ENCODE measurements around the gene CASZ1. TPM values are rescaled to one million over a fixed set of nuclear protein-coding genes. Genes with fewer than 3 reads are reported as not detected.

Gene CASZ1
- total and polyA plus RNA-seq, 10 of the 15 experiments (the other 5 are each of a cell fraction or from before 2014, with no cell fraction given), result 0.52 to 9.8 (median 3.7) TPM

DNA sequence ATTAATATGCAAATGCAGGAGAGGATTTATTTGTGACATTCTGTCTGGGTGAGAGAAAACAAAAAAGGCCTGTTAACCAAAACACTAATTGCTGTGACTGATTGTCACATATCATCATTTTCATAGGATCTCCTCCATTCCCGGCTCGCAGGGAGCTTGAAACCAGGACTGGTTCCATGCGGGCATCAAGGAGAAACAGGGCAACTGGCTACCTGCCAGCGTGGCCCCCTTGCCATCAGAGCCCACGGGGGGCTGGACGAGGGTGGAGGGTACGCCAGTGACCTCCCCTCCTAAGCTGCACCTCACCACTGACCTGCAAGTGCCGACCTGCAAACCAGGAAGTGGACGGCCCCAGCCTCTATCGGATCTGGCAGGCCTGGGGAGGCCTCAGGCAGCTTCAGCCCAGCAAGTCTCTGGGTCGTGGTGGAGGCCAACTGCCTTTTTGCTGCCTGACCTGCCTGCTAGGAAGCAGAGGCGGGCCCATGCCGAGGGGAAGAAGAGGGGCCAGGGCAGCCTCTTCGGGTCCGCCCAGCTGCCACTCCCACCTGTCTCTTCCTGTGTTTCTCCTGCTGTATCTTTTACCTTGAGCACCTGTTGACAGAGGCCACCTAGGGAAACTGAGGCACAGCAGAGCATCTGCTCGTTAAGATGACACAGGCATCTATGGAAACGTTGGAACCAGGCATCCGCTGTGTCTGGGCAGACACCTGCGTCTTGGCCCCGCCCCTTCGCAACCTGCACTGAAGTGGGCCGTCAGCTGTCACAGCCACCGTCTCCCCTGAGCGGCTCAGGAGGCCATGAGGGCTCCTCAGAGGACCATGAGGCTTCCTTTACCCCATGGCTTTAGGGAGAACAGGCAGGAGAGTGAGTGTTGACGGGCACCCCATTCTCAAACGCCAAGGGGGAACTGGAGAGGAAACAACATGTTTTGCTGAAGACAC, 74.8 kb downstream of the CASZ1 start:
- TF ChIP-seq NR2C2 (IDR thresholded peaks at IDR 0.05; ENCODE audit: borderline replicate concordance, control insufficient read depth, insufficient read length, low read depth), result no peak
- TF ChIP-seq STAT3 (IDR thresholded peaks at IDR 0.05; ENCODE audit: low read depth, low read length), result no peak
- no peak for TF ChIP-seq EZH2 (IDR thresholded peaks at IDR 0.05; ENCODE audit: borderline replicate concordance, control insufficient read depth, low read depth, low read length)
- in situ Hi-C loops (cut with MboI), result no loop called here
- H3K36me3 ChIP-seq (ENCODE audit: control insufficient read depth in 2 of 2, insufficient read depth in 2 of 2, low read length in 1 of 2), result no peaks in the 10 kb centered on the region
- H3K4me2 ChIP-seq (ENCODE audit: control insufficient read depth, insufficient read depth), result no peak overlapping the region
- no peaks in the 10 kb centered on the region for H4K20me1 ChIP-seq (ENCODE audit: control insufficient read depth, insufficient read depth)
- RAD21 ChIA-PET (ENCODE audit: unreplicated experiment), result no interaction called here
- BruUV-seq (replicated peaks), result no TSS peak
- no peaks in the 10 kb centered on the region for H3K79me2 ChIP-seq (ENCODE audit: control insufficient read depth, insufficient read depth, low read length)
- SMC1A ChIA-PET (ENCODE audit: uncharacterized antibody, unreplicated experiment), result no interaction called here
- no peak for FAIRE-seq
- CTCF ChIA-PET, result interaction anchor here (0.6 kb wide), 1 partner anchor 1397 kb away, joined by 3 read pairs; no protein-coding TSS in a partner anchor
- no peak for DNase-seq (ENCODE audit: low read depth, low spot score)
- H3K9ac ChIP-seq (ENCODE audit: control insufficient read depth, insufficient read depth, low read length), result no peak overlapping the region
- POLR2A ChIA-PET, result no interaction called here
- H3K27me3 ChIP-seq (replicated peaks in 1 of 2; ENCODE audit: control insufficient read depth in 2 of 2, insufficient read depth in 2 of 2, low read length in 1 of 2), result peaks cover 1 to 3% of the 10 kb centered on the region in 2 experiments; a peak in 3 of 4 replicates
- no peaks in the 10 kb centered on the region for H3K4me1 ChIP-seq (ENCODE audit: control insufficient read depth, insufficient read depth, low read length)
- WGBS (ENCODE audit: insufficient coverage, insufficient replicate concordance, low lambda C conversion rate, missing lambda C conversion rate), result 40% methylated on average over 26 of the region's 26 CpGs
- no peak for ATAC-seq
- no peaks in the 10 kb centered on the region for H3K9me3 ChIP-seq (replicated peaks; ENCODE audit: control insufficient read depth, insufficient read depth, low read length)
- no peak overlapping the region for H3K27ac ChIP-seq (ENCODE audit: control insufficient read depth, insufficient read depth)
- H3K4me3 ChIP-seq, result no peak overlapping the region
- intact Hi-C loops (cut with micrococcal nuclease; ENCODE audit: unreplicated experiment), result no loop called here
- no peak overlapping the region for H2AFZ ChIP-seq (ENCODE audit: control insufficient read depth, low read depth, low read length)

DNA sequence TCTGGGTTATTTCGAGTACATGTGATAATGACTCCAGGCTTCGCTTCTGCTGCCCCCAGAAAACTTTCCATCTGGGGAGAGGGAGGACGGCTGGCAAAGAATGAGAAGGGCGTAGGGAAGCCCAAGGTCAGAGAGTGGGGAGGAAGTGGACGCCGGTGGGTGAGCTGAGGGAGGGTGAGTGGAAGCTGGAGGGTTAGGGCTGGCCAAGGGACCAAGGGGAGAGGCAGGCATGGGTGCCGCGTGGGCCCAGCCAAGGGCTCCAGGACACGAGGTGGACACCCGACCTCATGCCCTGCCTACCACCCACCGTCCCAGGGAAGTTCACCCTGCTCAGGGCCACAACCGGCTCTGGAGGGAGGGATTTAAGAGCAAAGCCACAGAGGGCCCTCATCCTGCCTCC, 75.8 kb downstream of the CASZ1 start:
- Histone ChIP-seq H3K4me1 (ENCODE audit: control insufficient read depth, insufficient read depth, low read length) (no peaks in the 10 kb centered on the region), H3K4me3 (no peak overlapping the region), H3K27ac (ENCODE audit: control insufficient read depth, insufficient read depth) (no peak overlapping the region), H2AFZ (ENCODE audit: control insufficient read depth, low read depth, low read length) (no peak overlapping the region), H3K27me3 (replicated peaks in 1 of 2; ENCODE audit: control insufficient read depth in 2 of 2, insufficient read depth in 2 of 2, low read length in 1 of 2) (peaks cover 1 to 3% of the 10 kb centered on the region in 2 experiments; a peak in 3 of 4 replicates), H3K9me3 (replicated peaks; ENCODE audit: control insufficient read depth, insufficient read depth, low read length) (no peaks in the 10 kb centered on the region), H3K4me2 (ENCODE audit: control insufficient read depth, insufficient read depth) (no peak overlapping the region), H3K9ac (ENCODE audit: control insufficient read depth, insufficient read depth, low read length) (no peak overlapping the region), H3K36me3 (ENCODE audit: control insufficient read depth in 2 of 2, insufficient read depth in 2 of 2, low read length in 1 of 2) (no peaks in the 10 kb centered on the region), H3K79me2 (ENCODE audit: control insufficient read depth, insufficient read depth, low read length) (no peaks in the 10 kb centered on the region), H4K20me1 (ENCODE audit: control insufficient read depth, insufficient read depth) (no peaks in the 10 kb centered on the region)
- DNase-seq (ENCODE audit: low read depth, low spot score), result no peak
- CTCF ChIA-PET, result no interaction called here
- no peak for FAIRE-seq
- RAD21 ChIA-PET (ENCODE audit: unreplicated experiment), result no interaction called here
- SMC1A ChIA-PET (ENCODE audit: uncharacterized antibody, unreplicated experiment), result no interaction called here
- WGBS (ENCODE audit: insufficient coverage, insufficient replicate concordance, low lambda C conversion rate, missing lambda C conversion rate), result 43% methylated on average over 12 of the region's 12 CpGs
- intact Hi-C loops (cut with micrococcal nuclease; ENCODE audit: unreplicated experiment), result no loop called here
- POLR2A ChIA-PET, result no interaction called here
- in situ Hi-C loops (cut with MboI), result no loop called here
- no TSS peak for BruUV-seq (replicated peaks)
- ATAC-seq, result no peak
- TF ChIP-seq RB1 (IDR thresholded peaks at IDR 0.05; ENCODE audit: borderline replicate concordance) (no peak), SPI1 (IDR thresholded peaks at IDR 0.05; ENCODE audit: borderline replicate concordance, insufficient read depth, low read depth, low read length) (no peak), SRF (IDR thresholded peaks at IDR 0.05; ENCODE audit: low read depth in 2 of 2, low read length in 2 of 2) (no peak), RELA (IDR thresholded peaks at IDR 0.05; ENCODE audit: borderline replicate concordance, partially characterized antibody) (no peak), ZBED1 (IDR thresholded peaks at IDR 0.05; ENCODE audit: borderline replicate concordance) (no peak), NFYA (IDR thresholded peaks at IDR 0.05; ENCODE audit: borderline replicate concordance, low read depth, low read length) (no peak), CHD2 (IDR thresholded peaks at IDR 0.05; ENCODE audit: borderline replicate concordance, low read depth, low read length) (no peak), EP300 (IDR thresholded peaks at IDR 0.05; ENCODE audit: borderline replicate concordance in 1 of 2, control insufficient read depth in 1 of 2, low read depth in 2 of 2, low read length in 2 of 2) (no peak), RFX5 (IDR thresholded peaks at IDR 0.05; ENCODE audit: low read depth, low read length) (no peak), BRCA1 (IDR thresholded peaks at IDR 0.05; ENCODE audit: low read depth, low read length) (no peak), POLR2AphosphoS5 (IDR thresholded peaks at IDR 0.05; ENCODE audit: low read length) (no peak), NR2C2 (IDR thresholded peaks at IDR 0.05; ENCODE audit: borderline replicate concordance, control insufficient read depth, insufficient read length, low read depth) (no peak), ZNF622 (IDR thresholded peaks at IDR 0.05) (no peak), YBX1 (IDR thresholded peaks at IDR 0.05) (no peak), KLF5 (IDR thresholded peaks at IDR 0.05; ENCODE audit: partially characterized antibody) (no peak), WRNIP1 (IDR thresholded peaks at IDR 0.05; ENCODE audit: borderline replicate concordance, low read depth, low read length) (no peak)
